ENCODE measurements around the gene FKTN.

FKTN gene

DNA sequence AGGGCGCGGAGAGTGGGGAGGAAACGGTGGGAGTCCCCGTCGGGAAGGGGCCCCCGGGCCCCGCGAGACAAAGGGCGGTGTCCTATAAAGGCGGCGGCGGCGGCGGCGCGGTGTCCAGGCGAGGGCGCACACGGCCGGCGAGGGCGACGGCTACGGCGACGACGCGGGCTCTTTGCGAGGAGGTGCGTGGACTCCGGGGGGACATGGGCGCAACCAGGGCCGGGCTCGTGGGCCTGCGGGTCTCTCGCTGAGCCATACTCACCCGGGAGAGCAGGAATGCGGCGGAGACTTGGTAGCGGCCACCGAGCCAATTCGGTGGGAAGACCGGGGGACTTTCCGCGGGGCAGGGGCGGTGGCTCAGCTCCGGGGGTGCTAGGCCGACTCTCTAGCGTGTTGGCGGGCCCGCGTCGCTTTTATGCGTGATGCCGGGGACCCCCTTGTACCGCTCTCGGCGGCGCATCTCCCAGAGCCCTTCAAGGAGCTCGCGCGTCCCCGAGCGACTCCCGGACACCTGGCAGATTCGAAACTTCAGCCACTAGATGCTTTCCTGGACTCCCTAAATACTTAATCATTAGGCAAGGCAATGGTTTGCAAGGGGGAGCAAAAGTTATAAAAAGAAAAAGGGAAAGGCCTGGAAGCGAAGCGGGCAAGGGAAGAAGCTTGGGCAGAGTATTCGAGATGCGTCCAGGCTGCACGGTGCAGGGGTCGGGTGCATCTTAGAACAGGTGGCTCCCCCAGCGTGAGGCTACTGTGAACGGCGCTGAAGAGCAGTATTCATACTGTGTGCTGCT is 98.4 kb downstream of the FKTN start:
- TF ChIP-seq CTCF (IDR thresholded peaks at IDR 0.05; ENCODE audit: low read length, missing control alignments), result no peak
- DNase-seq (ENCODE audit: low read depth), result no peak
- H3K4me3 ChIP-seq (replicated peaks; ENCODE audit: low read depth, low read length), result peak overlapping the region; percentile 50

GRCh38 chr9:105658351-105658750 is 100.4 kb downstream of the FKTN start:
- no peak overlapping the region for H3K4me3 ChIP-seq (replicated peaks; ENCODE audit: low read depth, low read length)
- no peak for DNase-seq (ENCODE audit: low read depth)
- no peak for TF ChIP-seq CTCF (IDR thresholded peaks at IDR 0.05; ENCODE audit: low read length, missing control alignments)

GRCh38 chr9:105661011-105661410 is 103.1 kb downstream of the FKTN start:
- TF ChIP-seq CTCF (IDR thresholded peaks at IDR 0.05; ENCODE audit: low read length, missing control alignments), result no peak
- no peak for DNase-seq (ENCODE audit: low read depth)
- no peak overlapping the region for H3K4me3 ChIP-seq (replicated peaks; ENCODE audit: low read depth, low read length)

DNA sequence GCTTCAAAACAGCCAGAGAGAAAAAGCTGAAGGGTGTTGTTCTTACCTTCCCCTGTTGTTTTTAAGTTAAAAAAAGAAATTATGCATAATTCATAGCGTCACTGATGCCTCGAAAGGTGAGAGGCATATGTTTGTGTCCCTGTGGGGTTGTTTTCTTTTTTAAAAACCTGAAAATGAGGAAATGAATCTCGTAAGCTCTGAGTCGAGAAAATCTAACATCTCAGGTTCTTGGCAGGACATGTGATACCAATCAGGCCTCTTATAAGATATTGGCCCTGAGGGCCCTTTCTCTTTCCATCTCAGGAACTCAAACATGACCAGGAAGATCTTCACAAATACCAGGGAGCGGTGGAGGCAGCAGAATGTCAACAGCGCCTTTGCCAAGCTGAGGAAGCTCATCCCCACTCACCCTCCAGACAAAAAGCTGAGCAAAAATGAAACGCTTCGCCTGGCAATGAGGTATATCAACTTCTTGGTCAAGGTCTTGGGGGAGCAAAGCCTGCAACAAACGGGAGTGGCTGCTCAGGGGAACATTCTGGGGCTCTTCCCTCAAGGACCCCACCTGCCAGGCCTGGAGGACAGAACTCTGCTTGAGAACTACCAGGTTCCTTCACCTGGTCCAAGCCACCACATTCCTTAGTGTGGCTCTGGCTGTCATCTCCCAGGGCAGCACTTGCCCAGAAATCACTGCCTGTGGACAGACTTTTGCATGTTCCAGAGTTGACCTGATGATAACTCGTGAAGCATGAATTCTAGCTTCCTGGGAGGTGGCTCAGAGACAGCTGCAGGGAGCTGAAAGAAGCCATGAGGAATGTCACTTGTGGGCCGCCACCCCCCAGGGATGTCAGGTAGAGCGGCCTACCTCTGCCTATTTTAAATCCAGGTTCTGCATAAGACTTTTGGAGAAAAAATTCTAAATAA is 104.5 kb downstream of the FKTN start, which contains the start of gene TAL2:
Gene TAL2, plus strand, starts transcription at position 274 of the 921 bp plus-strand sequence. Its CDS starts 40 bp downstream, at position 314.
- DNase-seq (ENCODE audit: low read depth), result no peak
- no peak within 1 kb of the TSS for H3K4me3 ChIP-seq (replicated peaks; ENCODE audit: low read depth, low read length)
- TF ChIP-seq CTCF (IDR thresholded peaks at IDR 0.05; ENCODE audit: low read length, missing control alignments), result no peak

- no peak overlapping the region for H3K4me3 ChIP-seq (replicated peaks; ENCODE audit: low read depth, low read length)
- no peak for TF ChIP-seq CTCF (IDR thresholded peaks at IDR 0.05; ENCODE audit: low read length, missing control alignments)
- DNase-seq (ENCODE audit: low read depth), result no peak
These were observed 106.0 kb downstream of the FKTN start for GRCh38 chr9:105663914-105664313.

DNA sequence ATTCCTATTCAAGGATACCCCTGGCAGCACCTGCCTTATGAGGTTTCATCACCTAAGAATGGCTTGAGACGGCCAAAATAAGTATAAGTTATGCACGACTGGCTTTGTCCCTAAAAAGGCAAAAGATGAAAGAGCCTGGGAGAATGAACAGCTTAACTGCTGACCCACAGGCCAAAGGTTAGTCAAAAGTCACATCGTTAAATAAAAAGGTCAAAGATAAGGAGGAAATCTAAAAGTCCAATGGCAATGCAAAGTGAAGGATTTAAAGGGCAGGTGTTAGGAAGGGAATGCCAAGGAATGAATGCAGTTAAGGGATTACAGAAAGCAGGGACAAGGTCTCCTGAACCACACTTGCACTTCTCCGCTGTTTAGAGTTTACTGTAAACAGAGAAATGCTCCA is 109.9 kb downstream of the FKTN start:
- no peak for DNase-seq (ENCODE audit: low read depth)
- H3K4me3 ChIP-seq (replicated peaks; ENCODE audit: low read depth, low read length), result no peak overlapping the region
- TF ChIP-seq CTCF (IDR thresholded peaks at IDR 0.05; ENCODE audit: low read length, missing control alignments), result no peak

All from fibroblast of pulmonary artery (primary cell).